ENCODE results near the gene RAB11FIP4.

RAB11FIP4 gene

GRCh38 chr17:31392856-31393748 lies 1.6 kb downstream of the RAB11FIP4 start:
- DNase-seq (ENCODE audit: low read depth) = no peak
- TF ChIP-seq CTCF (conservative IDR thresholded peaks at IDR 0.05; ENCODE audit: low read length) = no peak
- no peak overlapping the region for H3K4me3 ChIP-seq (ENCODE audit: low read length)

DNA sequence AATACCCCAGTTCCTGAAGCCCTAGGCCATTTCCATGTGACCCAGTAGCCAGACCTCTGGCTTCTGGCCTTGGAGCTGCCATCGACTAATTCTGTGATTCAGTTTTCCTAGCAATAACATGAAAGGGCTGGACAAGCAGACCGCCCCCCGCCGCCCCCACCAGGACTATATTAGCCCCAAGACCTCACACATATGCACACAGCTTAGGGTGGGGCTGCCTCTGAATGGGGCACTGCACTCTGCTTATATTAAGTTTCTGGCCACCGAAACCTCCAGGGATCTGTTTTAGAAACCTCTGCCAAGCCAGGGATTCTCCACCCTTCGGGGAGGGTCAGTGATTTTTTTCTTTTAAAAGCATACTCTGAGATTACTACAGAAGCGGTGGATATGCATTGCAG lies 2.3 kb downstream of the RAB11FIP4 start:
- no peak for TF ChIP-seq CTCF (conservative IDR thresholded peaks at IDR 0.05; ENCODE audit: low read length)
- DNase-seq (ENCODE audit: low read depth) = no peak
- H3K4me3 ChIP-seq (ENCODE audit: low read length) = no peak overlapping the region

GRCh38 chr17:31394544-31394943 lies 3.1 kb downstream of the RAB11FIP4 start:
- no peak for TF ChIP-seq CTCF (conservative IDR thresholded peaks at IDR 0.05; ENCODE audit: low read length)
- peak; percentile 67 for DNase-seq (ENCODE audit: low read depth)
- no peak overlapping the region for H3K4me3 ChIP-seq (ENCODE audit: low read length)

DNA sequence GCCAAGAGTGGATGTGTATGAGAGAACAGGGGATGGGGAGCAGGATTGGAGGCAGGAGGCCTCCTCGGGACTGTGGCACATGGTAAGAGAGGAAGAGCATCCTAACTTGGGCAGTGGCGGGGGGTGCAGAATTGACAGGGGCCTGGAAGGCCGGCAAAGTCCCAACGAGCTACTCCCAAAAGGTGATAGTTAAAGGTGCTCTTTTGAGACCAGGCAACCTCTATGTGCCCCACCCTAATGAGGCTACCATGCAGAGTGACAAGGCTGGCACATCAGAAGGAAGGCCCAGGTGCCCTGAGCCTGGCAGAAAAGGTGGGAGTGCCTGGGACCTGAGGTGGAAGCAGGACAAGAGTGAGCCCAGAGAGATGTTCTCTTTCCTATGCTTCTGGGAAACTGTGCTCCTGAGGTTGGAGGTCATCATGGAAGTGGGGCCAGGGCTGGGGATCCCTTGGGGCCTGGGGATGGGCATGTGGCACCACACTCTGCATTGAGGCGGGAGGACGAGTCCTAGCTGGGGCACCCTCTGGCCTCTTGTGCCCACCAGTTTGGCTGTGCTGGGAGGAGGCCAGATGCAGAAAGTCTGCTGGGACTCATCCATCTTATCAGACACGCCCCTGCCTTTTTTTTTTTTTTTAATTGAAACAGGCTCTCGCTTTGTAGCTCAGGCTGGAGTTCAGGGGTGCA lies 5.9 kb downstream of the RAB11FIP4 start:
- no peak for TF ChIP-seq CTCF (conservative IDR thresholded peaks at IDR 0.05; ENCODE audit: low read length)
- H3K4me3 ChIP-seq (ENCODE audit: low read length) = no peak overlapping the region
- DNase-seq (ENCODE audit: low read depth) = no peak

GRCh38 chr17:31398381-31399311 lies 7.2 kb downstream of the RAB11FIP4 start:
- no peak for DNase-seq (ENCODE audit: low read depth)
- no peak for TF ChIP-seq CTCF (conservative IDR thresholded peaks at IDR 0.05; ENCODE audit: low read length)
- H3K4me3 ChIP-seq (ENCODE audit: low read length) = no peak overlapping the region

GRCh38 chr17:31400481-31400950 lies 9.0 kb downstream of the RAB11FIP4 start:
- no peak for TF ChIP-seq CTCF (conservative IDR thresholded peaks at IDR 0.05; ENCODE audit: low read length)
- no peak overlapping the region for H3K4me3 ChIP-seq (ENCODE audit: low read length)
- DNase-seq (ENCODE audit: low read depth) = no peak
